Stimulated activated CD8-positive, alpha-beta memory T cell treated with anti-CD3 and anti-CD28 coated beads, Interleukin-15, amount 100 ng/mL, for 4 hours (primary cell): Measurements from ENCODE around the gene CSAG3.
"Not testable (repeated sequence)": the region's sequence is repeated elsewhere in the genome, so short reads cannot be mapped to it uniquely, and the experiment has no call there.

Source experiments
- DNase-seq, 2 donors: peaks; one replicate each; pipeline ENCODE4 v3.0.0-alpha.2; 2020; ENCODE audit warnings: low read depth in 2 of 2

CSAG3 gene

DNA sequence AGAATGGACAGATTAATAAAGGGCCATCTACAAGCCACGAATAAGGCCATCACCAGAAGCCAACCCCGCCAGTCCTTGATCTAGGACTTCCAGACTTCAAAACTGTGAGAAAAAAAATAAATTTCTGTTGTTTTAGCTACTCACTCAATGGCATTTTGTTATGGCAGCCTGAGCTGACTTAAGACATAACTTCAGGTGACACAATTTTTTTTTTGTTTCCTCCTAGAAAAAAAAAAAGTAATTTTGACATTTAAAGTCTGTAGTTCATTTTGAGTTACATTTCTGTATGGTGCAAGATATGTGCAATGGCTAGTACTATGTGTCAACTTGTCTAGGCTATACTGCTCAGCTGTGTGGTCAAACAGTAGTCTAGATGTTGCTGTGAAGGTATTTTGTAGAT is at the start of gene CSAG3:
TSS of gene CSAG3 (plus strand) at position 301 of the 400 bp plus-strand sequence.
- DNase-seq: not testable (repeated sequence)

- DNase-seq: not testable (repeated sequence)
These were observed 45.8 kb upstream of the CSAG3 start for GRCh38 chrX:152713195-152713594.

DNA sequence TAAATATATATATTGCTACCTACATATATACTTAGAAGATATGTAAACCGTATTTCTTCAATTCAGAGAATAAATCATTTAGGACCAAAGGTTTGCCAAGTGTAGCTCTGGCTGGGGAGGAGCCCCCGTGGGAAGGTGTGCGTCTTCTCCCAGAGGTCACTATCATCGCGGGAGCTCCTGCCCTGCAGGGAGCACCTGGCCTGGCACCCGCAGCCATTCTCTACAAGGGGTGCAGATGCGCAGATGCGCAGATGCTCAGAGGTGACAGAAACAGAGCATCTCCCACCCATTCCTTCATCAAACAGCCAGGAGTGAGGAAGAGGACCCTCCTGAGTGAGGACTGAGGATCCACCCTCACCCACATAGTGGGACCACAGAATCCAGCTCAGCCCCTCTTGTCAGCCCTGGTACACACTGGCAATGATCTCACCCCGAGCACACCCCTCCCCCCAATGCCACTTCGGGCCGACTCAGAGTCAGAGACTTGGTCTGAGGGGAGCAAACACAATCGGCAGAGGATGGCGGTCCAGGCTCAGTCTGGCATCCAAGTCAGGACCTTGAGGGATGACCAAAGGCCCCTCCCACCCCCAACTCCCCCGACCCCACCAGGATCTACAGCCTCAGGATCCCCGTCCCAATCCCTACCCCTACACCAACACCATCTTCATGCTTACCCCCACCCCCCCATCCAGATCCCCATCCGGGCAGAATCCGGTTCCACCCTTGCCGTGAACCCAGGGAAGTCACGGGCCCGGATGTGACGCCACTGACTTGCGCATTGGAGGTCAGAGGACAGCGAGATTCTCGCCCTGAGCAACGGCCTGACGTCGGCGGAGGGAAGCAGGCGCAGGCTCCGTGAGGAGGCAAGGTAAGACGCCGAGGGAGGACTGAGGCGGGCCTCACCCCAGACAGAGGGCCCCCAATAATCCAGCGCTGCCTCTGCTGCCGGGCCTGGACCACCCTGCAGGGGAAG is 44.9 kb upstream of the CSAG3 start, which contains the start of gene MAGEA2B:
TSS of gene MAGEA2B (plus strand) at position 814 of the 973 bp plus-strand sequence. CDS start 2,479 bp downstream, outside the sequence.
- DNase-seq: not testable (repeated sequence)

DNA sequence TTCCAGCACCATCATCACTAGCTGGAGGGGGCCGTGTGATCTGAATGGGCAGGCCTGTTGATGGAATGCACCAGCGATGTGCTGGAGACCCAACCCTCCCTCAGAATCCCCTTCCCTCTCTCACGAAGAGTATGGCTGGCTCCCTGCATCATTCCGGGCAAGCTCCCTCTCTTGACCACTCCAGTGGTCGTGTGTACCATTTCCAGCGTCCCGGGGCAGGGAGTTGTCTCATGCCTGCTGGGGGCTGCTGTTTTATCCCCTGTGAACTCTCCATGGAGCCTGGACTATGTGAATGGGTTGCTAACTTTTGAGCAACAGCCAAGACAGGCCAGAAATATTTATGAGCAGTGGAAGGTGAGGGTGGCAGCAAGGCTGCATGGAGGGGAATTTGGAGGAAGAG is 33.6 kb upstream of the CSAG3 start:
- DNase-seq: no peak

DNA sequence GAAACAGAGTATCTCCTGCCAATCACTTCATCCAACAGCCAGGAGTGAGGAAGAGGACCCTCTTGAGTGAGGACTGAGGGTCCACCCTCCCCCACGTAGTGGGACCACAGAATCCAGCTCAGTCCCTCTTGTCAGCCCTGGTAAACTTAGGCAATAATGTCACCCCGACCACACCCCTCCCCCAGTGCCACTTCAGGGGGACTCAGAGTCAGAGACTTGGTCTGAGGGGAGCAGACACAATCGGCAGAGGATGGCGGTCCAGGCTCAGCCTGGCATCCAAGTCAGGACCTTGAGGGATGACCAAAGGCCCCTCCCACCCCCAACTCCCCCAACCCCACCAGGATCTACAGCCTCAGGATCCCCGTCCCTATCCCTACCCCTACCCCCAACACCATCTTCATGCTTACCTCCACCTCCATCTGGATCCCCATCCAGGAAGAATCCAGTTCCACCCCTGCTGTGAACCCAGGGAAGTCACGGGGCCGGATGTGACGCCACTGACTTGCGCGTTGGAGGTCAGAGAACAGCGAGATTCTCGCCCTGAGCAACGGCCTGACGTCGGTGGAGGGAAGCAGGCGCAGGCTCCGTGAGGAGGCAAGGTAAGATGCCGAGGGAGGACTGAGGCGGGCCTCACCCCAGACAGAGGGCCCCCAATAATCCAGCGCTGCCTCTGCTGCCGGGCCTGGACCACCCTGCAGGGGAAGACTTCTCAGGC is 25.6 kb upstream of the CSAG3 start, which contains the start of the genes CSAG1 and MAGEA12:
TSS of gene CSAG1 (minus strand) at position 461 of the 715 bp plus-strand sequence. CDS start 1,261 bp downstream, outside the sequence.
TSS of gene MAGEA12 (plus strand) at position 497 of the 715 bp plus-strand sequence. CDS start 2,405 bp downstream, outside the sequence.
- no peak for DNase-seq

DNA sequence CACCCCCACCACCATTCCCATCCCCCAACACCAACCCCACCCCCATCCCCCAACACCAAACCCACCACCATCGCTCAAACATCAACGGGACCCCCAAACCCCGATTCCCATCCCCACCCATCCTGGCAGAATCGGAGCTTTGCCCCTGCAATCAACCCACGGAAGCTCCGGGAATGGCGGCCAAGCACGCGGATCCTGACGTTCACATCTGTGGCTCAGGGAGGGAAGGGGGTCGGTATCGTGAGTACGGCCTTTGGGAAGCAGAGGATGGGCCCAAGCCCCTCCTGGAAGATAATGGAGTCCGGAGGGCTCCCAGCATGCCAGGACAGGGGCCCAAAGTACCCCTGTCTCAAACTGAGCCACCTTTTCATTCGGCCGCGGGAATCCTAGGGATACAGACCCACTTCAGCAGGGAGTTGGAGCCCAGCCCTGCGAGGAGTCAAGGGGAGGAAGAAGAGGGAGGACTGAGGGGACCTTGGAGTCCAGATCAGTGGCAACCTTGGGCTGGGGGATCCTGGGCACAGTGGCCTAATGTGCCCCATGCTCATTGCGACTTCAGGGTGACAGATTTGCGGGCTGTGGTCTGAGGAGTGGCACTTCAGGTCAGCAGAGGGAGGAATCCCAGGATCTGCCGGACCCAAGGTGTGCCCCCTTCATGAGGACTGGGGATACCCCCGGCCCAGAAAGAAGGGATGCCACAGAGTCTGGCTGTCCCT is 24.7 kb upstream of the CSAG3 start:
- DNase-seq: not testable (repeated sequence)

- DNase-seq: no peak
These were observed 23.9 kb upstream of the CSAG3 start for GRCh38 chrX:152735101-152735500.

- DNase-seq: no peak
These were observed 23.0 kb upstream of the CSAG3 start for GRCh38 chrX:152735860-152736511.

GRCh38 chrX:152736528-152736927 is 22.5 kb upstream of the CSAG3 start:
- not testable (repeated sequence) for DNase-seq

- DNase-seq: no peak
These were observed 20.5 kb upstream of the CSAG3 start for GRCh38 chrX:152738560-152738959.

GRCh38 chrX:152753686-152754650 is 5.0 kb upstream of the CSAG3 start, which contains the start of gene MAGEA2:
MAGEA2 (minus strand) TSS chrX:152753842; CDS start chrX:152751363, 2,479 bp downstream.
- not testable (repeated sequence) for DNase-seq

- not testable (repeated sequence) for DNase-seq
These were observed 4.1 kb upstream of the CSAG3 start for GRCh38 chrX:152754871-152755270.

- not testable (repeated sequence) for DNase-seq
These were observed 526 bp downstream of the CSAG3 start for GRCh38 chrX:152759544-152759943.

DNA sequence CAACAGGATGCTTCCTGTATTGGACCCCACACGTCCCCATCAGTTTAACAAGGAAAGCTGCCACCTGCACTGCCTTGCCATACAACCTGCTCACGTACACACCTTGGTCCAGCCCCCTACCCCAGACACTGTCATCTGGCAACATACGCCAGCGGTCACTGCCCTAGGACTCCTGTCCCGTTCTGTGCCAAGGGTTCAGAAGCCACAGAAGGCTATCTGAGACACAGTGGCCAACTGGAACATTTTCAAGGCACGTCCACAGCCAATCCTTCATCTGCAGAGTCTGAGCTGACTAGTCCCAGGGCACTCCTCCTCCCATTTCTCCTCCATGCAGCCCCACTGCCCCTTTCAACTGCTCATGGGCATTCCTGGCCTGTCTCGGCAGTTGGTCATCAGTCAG is 2.6 kb downstream of the CSAG3 start:
- not testable (repeated sequence) for DNase-seq

GRCh38 chrX:152766562-152766961 is 7.5 kb downstream of the CSAG3 start:
- DNase-seq: not testable (repeated sequence)

DNA sequence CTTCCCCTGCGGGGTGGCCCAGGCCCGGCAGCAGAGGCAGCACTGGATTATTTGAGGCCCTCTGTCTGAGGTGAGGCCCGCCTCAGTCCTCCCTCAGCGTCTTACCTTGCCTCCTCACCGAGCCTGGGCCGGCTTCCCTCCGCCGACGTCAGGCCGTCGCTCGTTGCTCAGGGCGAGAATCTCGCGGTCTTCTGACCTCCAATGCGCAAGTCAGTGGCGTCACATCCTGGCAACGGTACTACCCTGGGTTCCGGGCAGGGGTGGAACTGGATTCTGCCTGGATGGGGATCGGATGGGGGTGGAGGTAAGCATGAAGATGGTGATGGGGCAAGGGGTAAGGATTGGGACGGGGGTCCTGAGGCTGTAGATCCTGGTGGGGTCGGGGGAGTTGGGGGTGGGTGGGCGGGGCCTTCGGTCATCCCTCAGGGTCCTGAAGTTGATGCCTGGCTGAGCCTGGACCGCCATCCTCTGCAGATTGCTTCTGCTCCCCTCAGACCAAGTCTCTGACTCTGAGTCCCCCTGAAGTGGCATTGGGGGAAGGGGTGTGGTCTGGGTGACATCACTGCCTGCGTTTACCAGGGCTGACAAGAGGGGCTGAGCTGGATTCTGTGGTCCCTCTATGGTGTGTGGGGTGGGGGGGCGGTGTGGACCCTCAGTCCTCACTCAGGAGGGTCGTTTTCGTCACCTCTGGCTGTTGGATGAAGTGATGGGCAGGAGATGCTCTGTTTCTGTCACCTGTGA is 10.7 kb downstream of the CSAG3 start, which contains the start of gene MAGEA6:
TSS of gene MAGEA6 (minus strand) at position 141 of the 741 bp plus-strand sequence. CDS start 2,039 bp downstream, outside the sequence.
- DNase-seq: not testable (repeated sequence)

- DNase-seq: not testable (repeated sequence)
These were observed 28.0 kb downstream of the CSAG3 start for GRCh38 chrX:152787062-152787461.

GRCh38 chrX:152798945-152799344 is 39.9 kb downstream of the CSAG3 start:
- no peak for DNase-seq

DNA sequence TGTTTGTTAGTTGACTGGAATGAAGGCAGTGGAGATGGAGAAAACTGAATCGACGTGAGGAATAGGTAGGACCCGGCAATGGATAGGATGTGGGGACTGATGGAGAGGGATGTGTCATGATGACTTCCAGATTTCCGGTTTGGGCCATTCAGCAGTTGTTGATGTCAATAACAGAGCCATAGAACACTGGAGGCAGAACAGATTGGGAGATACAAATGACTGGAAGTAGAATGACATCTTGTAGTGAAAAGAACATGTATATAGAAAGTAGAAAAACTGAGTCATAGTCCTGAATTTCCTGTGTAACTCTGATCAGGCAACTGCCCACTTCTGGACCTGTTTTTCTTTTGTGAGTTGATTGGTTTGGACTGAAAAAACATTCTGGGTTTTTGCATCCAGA is 47.0 kb downstream of the CSAG3 start:
- DNase-seq: no peak
